GM12873 (cell line): ENCODE measurements around the gene ADGRV1.

ENCODE experiments used
- CTCF ChIP-seq: IDR thresholded peaks from 2 replicates; pipeline ENCODE4 v1.5.1; 2012; ENCODE audit warnings: low read depth, mild to moderate bottlenecking, moderate library complexity, low read length, control low read depth; ENCODE audit not compliant: insufficient read depth; ENCODE audit errors: missing control alignments

The ADGRV1 gene

GRCh38 chr5:90640484-90641059, 82.0 kb downstream of the ADGRV1 start:
- no peak for TF ChIP-seq CTCF

- no peak for TF ChIP-seq CTCF
Measured at GRCh38 chr5:90641528-90641927, 82.9 kb downstream of the ADGRV1 start.

- TF ChIP-seq CTCF: no peak
Measured at GRCh38 chr5:90642706-90643229, 84.2 kb downstream of the ADGRV1 start.

GRCh38 chr5:90644132-90644531, 85.5 kb downstream of the ADGRV1 start:
- no peak for TF ChIP-seq CTCF

- TF ChIP-seq CTCF: no peak
Measured at GRCh38 chr5:90645024-90645610, 86.5 kb downstream of the ADGRV1 start.

GRCh38 chr5:90650767-90651166, 92.2 kb downstream of the ADGRV1 start:
- TF ChIP-seq CTCF: no peak

GRCh38 chr5:90654215-90654614, 95.6 kb downstream of the ADGRV1 start:
- no peak for TF ChIP-seq CTCF
